ENCODE results near the gene ISLR.
A peak's percentile ranks its signal among the peaks of the same experiment; 100 is the strongest.

Gene ISLR

DNA sequence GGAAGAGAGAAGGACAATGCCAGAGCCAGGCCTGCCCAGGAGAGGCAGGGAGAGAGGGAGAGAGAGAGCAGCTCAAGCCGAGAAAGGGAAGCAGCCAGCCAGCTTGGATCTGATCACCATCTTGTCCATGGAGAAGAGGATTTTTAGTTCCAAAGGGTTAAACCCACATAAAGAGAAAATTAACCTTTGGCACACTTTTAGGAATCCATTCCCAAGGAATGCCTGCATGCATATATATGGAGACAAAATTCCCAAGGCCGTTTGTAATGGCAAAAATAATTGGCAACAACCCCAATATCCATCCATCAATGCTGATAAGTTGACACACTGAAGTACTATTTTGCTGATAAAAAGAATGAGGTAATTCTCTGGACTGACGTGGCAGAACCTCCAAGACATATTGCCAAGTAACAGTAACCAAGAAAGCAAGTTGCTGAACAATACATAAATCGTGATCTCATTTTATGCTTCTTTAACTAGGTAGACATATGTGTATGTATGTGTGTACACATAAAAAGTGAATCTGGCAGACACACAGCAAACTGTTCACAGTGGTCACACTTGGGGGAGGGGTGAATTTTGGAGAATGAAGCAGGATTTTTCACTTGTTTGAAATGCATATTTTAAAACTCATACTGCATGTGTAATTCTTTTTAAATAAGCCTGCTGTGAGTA, 36.6 kb downstream of the ISLR start:
- Histone ChIP-seq H3K27me3 (ENCODE audit: control insufficient read depth, insufficient read depth, low read length) (peaks cover 26% of the 10 kb centered on the region), H3K9ac (ENCODE audit: low read depth, low read length) (no peak overlapping the region), H3K4me1 (ENCODE audit: control insufficient read depth, insufficient read depth, low read length) (peaks cover 60% of the 10 kb centered on the region), H3K36me3 (ENCODE audit: control insufficient read depth, insufficient read depth, low read length) (no peaks in the 10 kb centered on the region), H3K4me3 (ENCODE audit: low read depth, low read length) (no peak overlapping the region), H3K27ac (ENCODE audit: low read depth, low read length) (peak overlapping the region; percentile 77), H3K9me3 (ENCODE audit: control insufficient read depth, insufficient read depth, low read length) (no peaks in the 10 kb centered on the region)

DNA sequence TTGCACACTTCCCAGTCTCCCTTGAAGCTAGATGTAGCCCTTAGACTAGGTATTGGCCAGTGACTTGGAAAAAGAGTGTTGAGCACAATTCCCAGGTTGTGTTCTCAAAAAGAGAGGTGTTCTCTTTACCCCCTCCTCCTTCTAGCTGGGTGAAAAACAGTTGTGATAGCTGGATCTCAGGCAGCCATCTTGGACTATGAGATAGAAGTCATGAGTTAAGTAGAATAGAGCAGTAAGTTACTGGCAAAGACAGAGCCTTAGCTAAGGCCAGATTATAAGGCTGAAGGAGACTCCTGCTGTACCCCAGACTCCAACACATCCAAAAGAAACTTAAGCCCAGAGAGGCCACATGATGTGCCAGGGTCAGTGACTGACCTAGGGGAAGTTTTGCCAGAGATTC, 37.2 kb downstream of the ISLR start:
- peaks cover 23% of the 10 kb centered on the region for H3K27me3 ChIP-seq (ENCODE audit: control insufficient read depth, insufficient read depth, low read length)
- peaks cover 65% of the 10 kb centered on the region for H3K4me1 ChIP-seq (ENCODE audit: control insufficient read depth, insufficient read depth, low read length)
- no peak overlapping the region for H3K27ac ChIP-seq (ENCODE audit: low read depth, low read length)
- no peaks in the 10 kb centered on the region for H3K9me3 ChIP-seq (ENCODE audit: control insufficient read depth, insufficient read depth, low read length)
- H3K9ac ChIP-seq (ENCODE audit: low read depth, low read length): no peak overlapping the region
- H3K36me3 ChIP-seq (ENCODE audit: control insufficient read depth, insufficient read depth, low read length): no peaks in the 10 kb centered on the region
- H3K4me3 ChIP-seq (ENCODE audit: low read depth, low read length): no peak overlapping the region

DNA sequence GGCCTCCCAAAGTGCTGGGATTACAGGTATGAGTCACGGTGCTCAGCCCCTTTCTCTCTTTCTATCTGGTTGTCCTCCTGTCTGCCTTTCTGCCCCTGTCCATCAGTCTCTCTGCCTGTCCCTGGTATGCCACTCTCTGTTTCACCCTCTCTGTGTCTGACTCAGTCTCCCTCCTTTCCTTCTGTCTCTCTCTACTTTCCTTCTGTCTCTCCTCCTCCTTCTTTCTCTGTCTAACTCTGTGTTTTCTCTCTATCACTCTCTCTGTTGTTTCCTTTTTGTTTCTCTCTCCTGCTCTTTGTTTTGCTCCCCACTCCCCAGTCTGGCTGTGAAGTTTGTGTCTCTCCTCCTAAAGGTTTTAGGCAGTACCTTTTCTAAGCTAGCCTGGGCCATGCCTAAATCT, 38.1 kb downstream of the ISLR start:
- Histone ChIP-seq H3K4me1 (ENCODE audit: control insufficient read depth, insufficient read depth, low read length) (peaks cover 71% of the 10 kb centered on the region), H3K27me3 (ENCODE audit: control insufficient read depth, insufficient read depth, low read length) (peaks cover 31% of the 10 kb centered on the region), H3K4me3 (ENCODE audit: low read depth, low read length) (no peak overlapping the region), H3K9me3 (ENCODE audit: control insufficient read depth, insufficient read depth, low read length) (no peaks in the 10 kb centered on the region), H3K9ac (ENCODE audit: low read depth, low read length) (no peak overlapping the region), H3K36me3 (ENCODE audit: control insufficient read depth, insufficient read depth, low read length) (no peaks in the 10 kb centered on the region), H3K27ac (ENCODE audit: low read depth, low read length) (peak overlapping the region; percentile 33)

DNA sequence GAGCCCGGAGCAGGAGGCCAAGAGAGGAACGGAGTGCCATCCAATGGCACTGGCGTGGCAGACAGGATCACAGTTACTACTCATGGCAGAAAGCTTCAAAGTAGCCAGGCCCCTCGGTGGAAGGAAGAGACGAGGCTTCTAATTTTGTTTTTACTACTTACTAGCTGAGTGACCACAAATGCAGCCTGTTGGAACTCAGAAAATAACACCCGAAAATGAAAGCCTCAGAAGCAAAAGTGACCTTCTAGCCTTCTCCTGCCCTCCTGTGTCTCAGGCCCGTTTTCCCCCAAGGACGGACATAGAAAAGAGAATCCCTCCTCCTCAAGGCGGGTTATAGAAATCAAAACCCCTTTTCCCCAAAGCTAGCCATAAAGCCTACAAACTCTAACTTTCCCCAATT, 39.0 kb downstream of the ISLR start:
- Histone ChIP-seq H3K27me3 (ENCODE audit: control insufficient read depth, insufficient read depth, low read length) (peaks cover 25% of the 10 kb centered on the region), H3K9me3 (ENCODE audit: control insufficient read depth, insufficient read depth, low read length) (no peaks in the 10 kb centered on the region), H3K4me3 (ENCODE audit: low read depth, low read length) (no peak overlapping the region), H3K36me3 (ENCODE audit: control insufficient read depth, insufficient read depth, low read length) (no peaks in the 10 kb centered on the region), H3K27ac (ENCODE audit: low read depth, low read length) (peak overlapping the region; percentile 33), H3K4me1 (ENCODE audit: control insufficient read depth, insufficient read depth, low read length) (peaks cover 71% of the 10 kb centered on the region), H3K9ac (ENCODE audit: low read depth, low read length) (no peak overlapping the region)

DNA sequence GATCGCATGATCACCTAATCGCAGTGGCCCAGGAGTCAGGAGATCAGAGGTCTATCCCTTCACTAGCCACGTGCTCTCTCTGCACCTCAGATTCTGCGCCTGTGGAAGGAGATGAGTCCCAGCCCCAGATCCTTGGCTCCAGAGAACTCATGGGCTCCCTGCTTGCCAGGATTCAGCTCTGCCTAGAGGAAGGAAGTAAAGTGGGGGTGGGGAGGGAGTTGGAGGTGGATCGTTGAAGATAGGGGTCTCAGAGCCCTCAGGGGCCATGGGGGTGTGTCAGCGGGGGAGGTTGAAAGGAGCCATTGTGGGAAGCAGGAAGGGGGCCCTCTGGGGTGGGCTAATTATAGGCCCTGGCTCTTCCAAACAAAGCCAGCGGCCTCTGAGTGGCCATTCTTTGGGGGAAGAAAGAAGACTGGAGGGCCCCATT, 40.4 kb downstream of the ISLR start:
- Histone ChIP-seq H3K9me3 (ENCODE audit: control insufficient read depth, insufficient read depth, low read length) (no peaks in the 10 kb centered on the region), H3K27ac (ENCODE audit: low read depth, low read length) (peak overlapping the region; percentile 81), H3K9ac (ENCODE audit: low read depth, low read length) (no peak overlapping the region), H3K4me3 (ENCODE audit: low read depth, low read length) (no peak overlapping the region; the same call in 1 of the 2 replicates), H3K4me1 (ENCODE audit: control insufficient read depth, insufficient read depth, low read length) (peaks cover 64% of the 10 kb centered on the region), H3K36me3 (ENCODE audit: control insufficient read depth, insufficient read depth, low read length) (no peaks in the 10 kb centered on the region), H3K27me3 (ENCODE audit: control insufficient read depth, insufficient read depth, low read length) (peaks cover 29% of the 10 kb centered on the region)

DNA sequence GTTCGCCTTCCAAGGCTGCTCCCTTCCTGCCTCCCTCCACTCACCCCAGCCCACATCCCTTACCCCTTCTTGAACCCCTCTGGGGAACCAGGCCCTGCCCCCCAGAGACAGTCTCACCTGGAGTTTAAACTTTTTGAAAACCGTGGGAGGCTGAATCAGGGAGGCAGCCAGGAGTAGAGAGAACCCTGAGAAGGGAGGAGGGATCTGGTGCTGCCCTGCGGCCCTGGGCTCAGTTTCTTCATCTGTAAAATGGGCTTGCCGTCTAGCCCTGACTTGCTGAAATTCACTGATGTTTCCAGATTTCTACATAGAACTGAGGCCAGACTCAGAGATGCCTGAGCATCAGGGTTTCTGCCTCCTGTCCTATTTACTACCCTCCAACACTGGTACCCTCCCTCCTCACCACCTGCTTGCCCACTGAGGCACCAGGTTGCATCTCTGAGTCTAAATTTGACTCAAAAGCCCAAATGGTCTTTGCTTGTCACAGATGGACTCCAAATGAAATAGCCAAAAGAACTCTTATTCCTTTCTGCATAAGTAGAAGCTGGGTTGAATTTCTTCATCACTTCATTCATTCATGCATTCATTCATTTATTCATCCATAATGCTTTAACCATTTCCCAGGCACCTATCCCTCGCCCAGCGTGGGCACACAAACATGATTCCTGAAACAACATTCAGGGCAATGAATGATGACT, 41.0 kb downstream of the ISLR start:
- Histone ChIP-seq H3K4me3 (ENCODE audit: low read depth, low read length) (no peak overlapping the region), H3K27ac (ENCODE audit: low read depth, low read length) (peak overlapping the region; percentile 81), H3K9me3 (ENCODE audit: control insufficient read depth, insufficient read depth, low read length) (no peaks in the 10 kb centered on the region), H3K9ac (ENCODE audit: low read depth, low read length) (no peak overlapping the region), H3K27me3 (ENCODE audit: control insufficient read depth, insufficient read depth, low read length) (peaks cover 35% of the 10 kb centered on the region), H3K36me3 (ENCODE audit: control insufficient read depth, insufficient read depth, low read length) (no peaks in the 10 kb centered on the region), H3K4me1 (ENCODE audit: control insufficient read depth, insufficient read depth, low read length) (peaks cover 58% of the 10 kb centered on the region)

DNA sequence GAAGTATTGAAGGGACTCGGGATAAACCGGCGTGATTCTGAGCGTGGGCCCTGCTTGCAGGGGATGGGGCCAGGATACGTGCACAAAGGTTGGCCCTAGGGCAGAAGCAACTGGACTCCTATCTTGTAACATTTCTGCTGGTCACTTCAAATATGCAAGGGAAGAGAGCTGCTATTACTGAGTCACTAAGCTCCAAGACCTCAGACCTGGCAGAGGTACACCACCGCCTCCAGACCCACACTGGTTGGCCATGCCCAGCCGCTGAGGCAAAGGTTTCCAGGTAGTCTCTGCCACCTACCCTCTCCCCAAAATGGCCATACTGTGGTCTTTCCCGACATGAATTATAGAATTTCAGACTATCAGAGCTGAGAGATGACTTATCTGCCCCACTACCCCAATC, 42.4 kb downstream of the ISLR start:
- H3K27ac ChIP-seq (ENCODE audit: low read depth, low read length): no peak overlapping the region
- no peaks in the 10 kb centered on the region for H3K36me3 ChIP-seq (ENCODE audit: control insufficient read depth, insufficient read depth, low read length)
- H3K4me1 ChIP-seq (ENCODE audit: control insufficient read depth, insufficient read depth, low read length): peaks cover 56% of the 10 kb centered on the region
- H3K4me3 ChIP-seq (ENCODE audit: low read depth, low read length): no peak overlapping the region
- no peaks in the 10 kb centered on the region for H3K9me3 ChIP-seq (ENCODE audit: control insufficient read depth, insufficient read depth, low read length)
- peaks cover 47% of the 10 kb centered on the region for H3K27me3 ChIP-seq (ENCODE audit: control insufficient read depth, insufficient read depth, low read length)
- H3K9ac ChIP-seq (ENCODE audit: low read depth, low read length): no peak overlapping the region

DNA sequence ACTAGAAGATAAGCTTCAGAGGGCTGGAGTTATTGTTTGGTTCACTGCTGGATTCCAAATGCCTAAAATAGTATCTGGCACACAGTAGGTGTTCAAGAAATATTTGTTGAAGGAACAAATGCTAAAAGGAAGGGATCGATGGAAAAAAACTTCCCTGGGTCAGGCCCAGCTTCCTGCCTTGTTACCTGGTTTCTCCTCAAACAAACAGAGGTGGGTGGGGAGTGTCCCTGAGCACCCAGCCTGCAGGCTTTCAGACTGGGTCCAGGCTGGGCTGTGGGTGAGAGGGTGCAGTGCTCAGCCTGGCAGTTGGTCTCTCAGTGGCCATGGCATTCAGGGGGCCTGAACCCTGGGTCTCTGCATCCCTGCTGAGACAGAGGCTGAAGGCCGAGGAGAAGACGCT, 43.4 kb downstream of the ISLR start:
- no peak overlapping the region for H3K27ac ChIP-seq (ENCODE audit: low read depth, low read length)
- H3K4me3 ChIP-seq (ENCODE audit: low read depth, low read length): no peak overlapping the region
- peaks cover 61% of the 10 kb centered on the region for H3K4me1 ChIP-seq (ENCODE audit: control insufficient read depth, insufficient read depth, low read length)
- H3K36me3 ChIP-seq (ENCODE audit: control insufficient read depth, insufficient read depth, low read length): no peaks in the 10 kb centered on the region
- H3K9me3 ChIP-seq (ENCODE audit: control insufficient read depth, insufficient read depth, low read length): no peaks in the 10 kb centered on the region
- H3K27me3 ChIP-seq (ENCODE audit: control insufficient read depth, insufficient read depth, low read length): peaks cover 57% of the 10 kb centered on the region
- no peak overlapping the region for H3K9ac ChIP-seq (ENCODE audit: low read depth, low read length)

DNA sequence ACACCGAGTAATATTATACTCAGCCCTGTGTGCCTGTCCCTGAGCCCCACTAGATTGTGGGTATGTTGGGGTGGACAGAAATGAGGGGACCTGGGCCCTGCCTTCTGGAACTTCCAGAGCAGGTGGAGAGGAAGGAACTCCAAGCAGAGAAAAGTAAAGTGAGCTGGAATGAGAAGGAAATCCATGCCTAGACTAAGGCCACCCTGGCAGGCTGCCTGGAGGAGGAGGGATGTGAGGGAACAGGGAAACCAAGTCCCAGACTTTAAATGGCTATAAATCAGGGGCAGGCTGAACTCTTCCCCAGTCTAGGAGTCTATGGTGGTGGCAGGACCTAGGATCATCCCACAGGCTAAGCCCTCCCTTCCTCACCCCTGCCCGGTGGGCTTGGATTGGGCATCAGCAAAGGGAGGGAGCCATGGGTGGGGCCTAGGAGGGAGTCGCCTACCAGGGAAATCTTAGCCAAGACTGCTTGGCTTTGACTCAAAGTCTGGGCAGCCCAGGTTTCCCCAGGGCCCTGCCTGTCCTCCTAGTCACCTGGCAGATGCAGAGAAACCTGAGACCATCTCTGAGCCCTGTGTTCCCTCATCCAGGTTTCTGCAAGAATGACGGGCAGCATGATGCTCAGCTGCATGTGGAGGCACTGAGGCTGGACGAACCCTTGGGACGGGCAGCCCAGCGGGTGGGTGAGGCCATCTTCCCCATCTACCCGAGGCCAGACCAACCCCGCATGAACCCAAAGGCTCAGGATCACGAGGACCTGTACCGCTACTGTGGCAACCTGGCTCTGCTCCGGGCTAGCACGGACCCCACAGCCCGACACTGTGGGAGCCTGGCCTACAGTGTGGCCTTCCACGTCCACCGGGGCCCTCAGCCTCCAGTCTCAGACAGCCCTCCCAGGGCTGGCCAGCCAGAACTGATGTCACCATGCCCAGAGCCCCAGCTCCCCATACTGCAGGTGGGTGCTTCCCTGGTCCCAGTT, 44.7 kb downstream of the ISLR start:
- no peaks in the 10 kb centered on the region for H3K36me3 ChIP-seq (ENCODE audit: control insufficient read depth, insufficient read depth, low read length)
- H3K27ac ChIP-seq (ENCODE audit: low read depth, low read length): no peak overlapping the region
- no peaks in the 10 kb centered on the region for H3K9me3 ChIP-seq (ENCODE audit: control insufficient read depth, insufficient read depth, low read length)
- no peak overlapping the region for H3K9ac ChIP-seq (ENCODE audit: low read depth, low read length)
- peaks cover 69% of the 10 kb centered on the region for H3K27me3 ChIP-seq (ENCODE audit: control insufficient read depth, insufficient read depth, low read length)
- H3K4me1 ChIP-seq (ENCODE audit: control insufficient read depth, insufficient read depth, low read length): peaks cover 59% of the 10 kb centered on the region
- H3K4me3 ChIP-seq (ENCODE audit: low read depth, low read length): no peak overlapping the region

DNA sequence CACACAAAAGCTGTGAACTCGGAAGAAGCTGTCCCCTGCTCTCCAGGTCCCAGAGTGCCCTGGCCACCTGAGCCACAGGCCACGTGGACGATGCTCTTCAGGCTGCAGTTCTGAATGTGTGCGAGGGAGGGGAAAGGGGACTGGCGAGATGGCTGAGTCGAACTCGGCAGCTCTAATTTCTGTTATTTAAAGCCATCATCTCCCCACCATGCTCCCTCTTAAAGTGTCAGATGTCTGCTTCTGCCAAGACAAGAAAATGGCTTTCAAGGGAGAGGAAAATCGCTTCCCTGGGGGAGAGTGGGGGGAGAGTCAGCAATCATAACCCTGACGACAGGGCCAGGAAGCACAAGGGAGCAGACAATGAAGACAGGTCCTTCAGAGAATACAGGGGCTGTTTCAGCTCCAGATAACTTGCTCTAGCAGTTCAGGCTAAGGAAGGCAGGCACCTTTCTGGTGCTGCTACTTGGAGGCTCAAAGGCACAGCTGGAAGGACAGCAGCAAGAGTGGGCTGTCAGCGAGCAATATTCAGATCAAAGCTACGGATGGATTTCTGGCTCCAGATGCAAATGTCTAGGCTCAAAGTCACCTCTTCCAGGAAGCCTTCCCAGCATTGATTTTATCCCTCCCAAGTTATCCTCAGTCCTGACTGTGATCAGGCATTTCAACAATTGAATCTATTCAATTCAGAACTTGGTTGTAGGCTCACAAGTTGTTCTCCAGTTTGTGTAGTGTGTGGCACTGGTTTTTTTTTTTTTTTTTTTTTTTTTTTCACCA, 47.2 kb downstream of the ISLR start:
- Histone ChIP-seq H3K27me3 (ENCODE audit: control insufficient read depth, insufficient read depth, low read length) (peaks cover 90% of the 10 kb centered on the region), H3K4me3 (ENCODE audit: low read depth, low read length) (no peak overlapping the region), H3K27ac (ENCODE audit: low read depth, low read length) (peak overlapping the region; percentile 29), H3K9me3 (ENCODE audit: control insufficient read depth, insufficient read depth, low read length) (no peaks in the 10 kb centered on the region), H3K36me3 (ENCODE audit: control insufficient read depth, insufficient read depth, low read length) (no peaks in the 10 kb centered on the region), H3K9ac (ENCODE audit: low read depth, low read length) (no peak overlapping the region), H3K4me1 (ENCODE audit: control insufficient read depth, insufficient read depth, low read length) (peaks cover 49% of the 10 kb centered on the region)
